HG03103 (cell line): ENCODE results near the gene VTI1A.

Source experiments
- ATAC-seq: cut with Tn5 transposase; IDR thresholded peaks from one replicate; pipeline ENCODE4 v1.9.1; 2021; ENCODE audit warnings: low read depth; ENCODE audit not compliant: unreplicated experiment

VTI1A gene

DNA sequence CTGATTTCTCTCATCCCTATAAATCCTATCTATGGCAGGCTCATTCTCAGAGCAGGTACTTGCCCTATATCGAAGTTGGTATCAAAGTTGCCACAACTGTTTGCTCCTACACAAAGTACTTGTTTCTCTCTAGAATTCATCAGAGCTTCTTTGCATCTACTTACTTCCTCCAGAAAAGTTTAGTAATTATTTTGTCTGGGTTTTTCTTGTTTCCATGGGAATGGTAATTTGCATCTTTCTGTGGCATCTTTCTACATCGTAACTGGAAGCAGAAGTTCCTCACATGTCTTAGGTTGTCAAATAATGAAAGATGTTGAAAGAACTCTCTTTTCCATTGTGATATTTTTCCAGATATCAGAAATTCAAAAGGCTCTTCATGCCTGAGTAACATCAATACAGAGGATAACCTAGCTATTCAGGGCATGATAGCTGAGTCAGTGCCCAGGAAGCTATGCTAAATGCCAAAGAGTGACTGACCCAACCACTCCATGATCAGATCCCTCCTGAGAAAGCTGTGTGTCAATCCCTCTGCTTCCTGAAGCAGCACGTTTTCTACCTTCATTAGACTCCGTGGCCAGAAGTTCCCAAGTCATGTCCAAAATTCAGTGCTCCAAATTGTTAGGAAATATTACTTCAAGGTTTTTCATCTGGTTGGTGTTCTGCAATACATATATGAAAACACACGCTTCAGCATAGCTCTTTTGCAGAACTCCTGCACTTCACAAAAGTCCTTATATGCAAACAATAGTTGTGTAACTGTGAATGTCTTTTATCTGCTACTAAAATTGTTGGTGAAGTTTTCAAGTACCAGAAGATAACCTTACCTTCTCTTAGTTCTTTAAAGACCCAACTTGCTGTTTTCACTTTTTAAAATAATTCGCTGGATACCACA is 216.5 kb downstream of the VTI1A start:
- ATAC-seq = no peak

DNA sequence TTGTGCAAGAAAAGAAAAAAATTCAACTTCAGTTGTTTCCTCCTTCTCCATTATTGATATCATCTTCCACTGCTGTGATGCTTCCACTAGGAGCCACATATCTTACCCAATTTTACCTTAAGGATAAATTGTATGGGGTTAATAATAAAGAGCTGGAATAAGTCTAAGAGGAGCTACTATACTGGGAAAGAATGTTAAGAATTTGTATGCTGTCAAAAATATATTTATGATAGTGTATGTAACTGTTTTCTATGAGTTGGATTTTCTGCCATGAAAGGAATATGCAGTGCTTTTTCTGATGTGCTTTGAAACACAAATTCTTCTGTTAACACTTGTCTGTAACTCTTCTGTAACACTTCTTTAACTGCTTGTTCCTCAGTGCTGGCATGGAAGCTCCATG is 219.1 kb downstream of the VTI1A start:
- no peak for ATAC-seq

DNA sequence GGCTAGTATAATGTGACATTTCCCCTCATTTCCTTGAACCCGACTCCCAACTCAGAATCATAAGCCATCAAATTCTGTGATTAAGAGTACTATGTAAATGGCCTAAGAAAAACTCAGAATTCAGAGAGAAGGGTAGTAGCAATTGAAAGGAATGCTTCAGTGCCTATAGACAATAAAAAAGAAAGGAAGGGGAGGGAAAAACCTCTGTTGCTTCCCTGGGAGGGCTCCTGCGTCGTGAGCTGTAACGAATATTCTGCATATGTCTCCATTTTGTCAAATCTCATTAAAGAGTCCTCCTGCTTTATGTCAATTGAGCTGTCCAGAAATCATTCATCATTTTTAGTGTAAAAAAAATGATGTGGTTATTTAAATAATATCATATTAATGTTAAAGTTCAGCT is 223.0 kb downstream of the VTI1A start:
- no peak for ATAC-seq

DNA sequence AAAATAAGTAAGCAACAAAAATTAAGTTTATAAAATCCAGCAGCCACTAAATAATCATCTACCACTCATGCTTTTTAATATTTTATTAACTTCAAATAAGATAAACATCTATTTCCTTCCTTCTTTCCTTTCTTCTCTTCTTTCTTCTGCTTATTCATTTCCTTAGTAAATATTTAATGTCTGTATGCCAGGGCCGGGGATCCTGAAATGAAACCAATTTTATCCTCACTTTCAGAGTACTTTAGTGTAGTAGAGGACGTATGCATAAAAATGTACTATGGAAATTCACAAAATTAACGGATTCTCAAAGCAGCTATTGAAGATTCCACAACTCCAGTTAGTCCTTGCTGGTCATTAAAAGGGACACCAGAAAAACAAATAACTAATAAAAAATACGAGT is 224.7 kb downstream of the VTI1A start:
- ATAC-seq = no peak

DNA sequence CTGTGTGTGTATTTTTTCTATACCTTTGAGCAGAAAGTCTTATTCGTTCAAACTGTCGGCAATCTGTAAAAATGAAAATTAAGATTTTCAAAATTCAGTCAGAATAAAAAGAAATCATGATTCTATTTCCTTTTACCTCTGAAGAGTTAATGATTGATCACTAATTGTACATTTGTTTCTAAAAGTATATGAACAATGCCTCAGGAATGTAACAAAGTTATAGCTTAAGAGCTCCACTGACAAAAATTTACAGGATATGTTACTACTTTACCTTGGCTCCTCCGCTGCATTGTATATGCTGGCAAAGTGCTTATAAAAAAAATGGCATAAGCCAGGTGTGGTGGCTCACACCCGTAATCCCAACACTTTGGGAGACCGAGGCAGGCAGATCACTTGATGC is 225.7 kb downstream of the VTI1A start:
- ATAC-seq = no peak

- ATAC-seq = no peak
Measured at GRCh38 chr10:112675560-112676083, 228.6 kb downstream of the VTI1A start.

DNA sequence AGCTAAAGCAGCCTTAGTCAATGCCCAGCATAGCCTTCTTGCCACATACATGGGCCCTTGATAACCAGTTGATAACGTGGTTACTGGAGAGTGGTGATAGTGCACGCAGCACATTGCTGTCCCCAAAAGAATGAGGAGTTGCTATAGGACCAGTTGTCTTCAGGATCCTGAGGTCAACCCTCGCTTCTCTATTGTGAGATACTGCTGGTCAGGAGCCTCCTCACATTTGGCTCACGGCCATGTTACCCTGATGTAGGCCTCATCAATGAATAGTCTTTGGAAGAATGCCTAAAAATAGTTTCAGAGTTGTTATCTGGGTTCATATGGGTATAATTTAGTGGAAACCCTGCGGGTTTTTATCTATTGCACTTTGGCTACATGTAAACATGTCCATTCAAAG is 230.7 kb downstream of the VTI1A start:
- ATAC-seq = no peak

GRCh38 chr10:112678581-112678980 is 231.6 kb downstream of the VTI1A start:
- no peak for ATAC-seq

DNA sequence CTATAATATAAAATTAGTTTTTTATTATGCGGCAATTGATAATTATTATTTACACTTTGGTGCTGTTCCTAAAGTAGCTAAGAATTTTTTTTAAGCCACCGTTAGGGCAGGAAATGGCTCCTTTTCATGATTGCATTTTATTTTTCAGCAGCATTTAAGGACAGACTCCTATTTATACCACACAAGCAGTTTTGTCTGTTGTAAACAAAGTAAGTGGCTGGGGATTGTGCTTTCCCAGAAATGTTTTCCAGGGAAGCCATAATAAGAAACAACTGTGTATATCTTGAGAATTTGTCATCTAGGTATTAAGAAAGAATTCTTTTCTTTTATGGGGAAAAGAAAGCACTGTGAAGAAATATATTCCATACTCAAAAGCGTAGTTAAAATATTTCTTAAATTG is 232.0 kb downstream of the VTI1A start:
- ATAC-seq = no peak

GRCh38 chr10:112679392-112679791 is 232.4 kb downstream of the VTI1A start:
- no peak for ATAC-seq

DNA sequence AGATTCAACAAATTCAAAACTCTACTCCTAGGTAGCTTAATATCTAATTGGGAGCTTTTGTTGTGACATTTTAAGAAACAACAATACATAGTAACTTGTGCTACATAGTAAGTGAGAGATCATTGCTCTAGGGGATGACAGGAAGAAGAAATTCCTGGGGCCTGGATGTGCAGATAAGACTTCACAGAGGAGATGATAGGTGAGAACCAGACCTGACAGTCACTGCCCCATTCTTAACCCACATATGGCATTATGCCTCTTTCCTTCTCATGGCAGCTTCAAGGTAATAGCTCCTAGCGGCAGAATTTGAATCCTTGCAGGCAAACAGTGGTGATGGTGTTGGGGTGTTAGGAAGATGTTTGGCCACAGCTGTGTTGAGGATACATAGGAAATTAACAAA is 233.6 kb downstream of the VTI1A start:
- ATAC-seq = no peak

GRCh38 chr10:112687647-112688046 is 240.6 kb downstream of the VTI1A start:
- ATAC-seq = no peak

- ATAC-seq = no peak
Measured at GRCh38 chr10:112689327-112690072, 242.5 kb downstream of the VTI1A start.

DNA sequence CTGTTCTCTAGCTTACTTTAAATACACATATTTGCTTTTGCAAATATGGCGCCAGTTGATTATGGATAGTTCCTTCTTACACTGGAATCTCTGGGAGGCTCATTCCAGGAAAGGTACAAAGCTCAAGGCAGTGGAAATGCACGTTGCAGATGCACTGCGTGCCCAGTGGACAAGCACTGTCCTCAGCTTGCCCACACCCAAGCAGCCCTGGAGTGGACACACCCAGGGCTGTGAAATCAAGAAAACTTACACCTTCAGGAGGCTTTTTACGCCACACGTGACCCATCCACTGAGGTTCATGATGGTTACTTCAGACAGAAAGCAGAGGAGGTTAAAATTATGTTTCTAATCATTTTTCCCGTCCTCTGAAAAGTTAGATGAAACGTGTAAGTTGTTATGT is 248.5 kb downstream of the VTI1A start:
- ATAC-seq = no peak

- no peak for ATAC-seq
Measured at GRCh38 chr10:112696592-112696991, 249.6 kb downstream of the VTI1A start.

DNA sequence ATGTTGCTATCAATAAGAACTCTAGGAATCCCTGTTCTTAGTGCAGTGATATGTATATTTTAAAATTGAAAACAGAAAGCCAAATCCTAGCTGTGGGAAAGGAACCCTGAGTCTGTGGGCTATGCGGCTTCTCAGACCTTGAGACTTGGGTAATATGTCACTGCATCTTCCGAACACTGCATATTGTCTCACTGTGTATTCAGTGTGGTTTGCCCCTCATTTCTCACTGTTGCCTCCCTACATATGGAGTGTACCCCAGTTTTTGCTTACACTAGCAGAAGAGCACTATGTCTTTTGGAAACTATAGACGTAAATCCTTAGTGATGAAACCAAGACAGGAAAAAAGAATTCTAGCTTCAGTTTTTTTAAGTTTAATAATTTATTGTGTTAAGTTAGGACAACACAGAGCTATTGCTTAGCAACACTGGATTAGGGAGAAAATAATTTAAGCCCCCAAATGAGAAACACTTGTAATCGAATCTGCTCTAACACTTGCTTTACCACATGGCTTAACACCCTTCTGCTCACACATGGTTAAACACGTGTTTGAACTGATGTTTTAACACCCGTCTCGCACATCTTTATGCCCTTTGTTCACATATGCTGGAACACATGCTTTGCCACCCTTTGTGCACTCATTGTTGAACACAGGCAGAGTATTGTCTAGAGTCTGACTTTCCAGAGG is 251.3 kb downstream of the VTI1A start:
- no peak for ATAC-seq

DNA sequence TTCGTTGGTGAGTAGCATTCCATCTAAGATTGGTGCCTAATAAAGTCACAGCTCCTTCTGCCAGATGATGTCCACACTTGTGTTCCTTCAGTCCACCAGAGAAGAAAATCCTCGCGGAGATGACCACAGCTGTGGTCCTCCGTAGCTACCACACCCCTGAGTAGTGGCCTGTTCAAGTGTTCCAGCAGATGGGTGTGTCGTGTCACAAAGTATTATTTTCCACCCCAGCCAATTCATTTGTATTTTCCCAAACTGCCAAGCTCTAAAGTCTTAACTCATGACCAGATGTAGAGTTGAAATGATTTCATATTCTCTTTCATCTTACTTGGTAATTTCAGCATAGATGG is 251.8 kb downstream of the VTI1A start:
- ATAC-seq = no peak

GRCh38 chr10:112700215-112700671 is 253.2 kb downstream of the VTI1A start:
- no peak for ATAC-seq

- ATAC-seq = no peak
Measured at GRCh38 chr10:112701211-112701877, 254.3 kb downstream of the VTI1A start.

DNA sequence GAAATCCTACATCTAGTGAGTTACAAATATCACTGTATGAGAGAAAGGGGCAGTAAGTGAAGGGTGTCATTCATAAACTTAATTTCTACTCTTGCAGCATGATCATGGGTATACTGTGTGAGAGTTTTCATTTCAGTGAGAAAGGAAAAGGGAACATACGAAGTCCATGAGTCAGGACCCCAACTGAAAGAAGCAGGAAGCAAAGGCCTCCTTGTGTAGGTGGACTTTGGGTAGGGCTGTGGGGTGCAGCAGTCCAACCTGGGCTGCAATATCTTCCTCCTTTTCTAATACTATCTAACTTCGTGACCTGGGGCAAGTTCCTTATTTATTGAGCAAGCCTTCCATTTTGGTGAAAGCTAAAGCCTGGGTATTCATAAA is 254.9 kb downstream of the VTI1A start:
- no peak for ATAC-seq

- ATAC-seq = no peak
Measured at GRCh38 chr10:112706577-112706976, 259.6 kb downstream of the VTI1A start.
